Uterus (tissue), 4 donors: ENCODE measurements around the gene S100A16. TPM values are rescaled to one million over a fixed set of nuclear protein-coding genes. Genes with fewer than 3 reads are reported as not detected.
"Not testable (repeated sequence)": the region's sequence is repeated elsewhere in the genome, so short reads cannot be mapped to it uniquely, and the experiment has no call there.

Experiments used
- DNase-seq, 2 donors: peaks; one replicate each; pipeline ENCODE4 v3.0.0-alpha.2; 2019 to 2020
- H3K27ac ChIP-seq, 2 donors: fragments of 200-600 bp; sonication (generic); 1 replicate in 1 of 2; 2 replicates in 1 of 2; pipeline ENCODE4 v1.5.1; 2016 to 2018
- H3K27me3 ChIP-seq, 2 donors: fragments of 200-600 bp; sonication (generic); one replicate each; pipeline ENCODE4 v1.5.1; 2018 to 2019; ENCODE audit warnings: control low read depth in 1 of 2
- H3K36me3 ChIP-seq, 2 donors: fragments of 200-600 bp; sonication (generic); one replicate each; pipeline ENCODE4 v1.5.1; 2019; ENCODE audit warnings: control low read depth in 1 of 2
- H3K4me1 ChIP-seq, 2 donors: fragments of 200-600 bp; sonication (generic); one replicate each; pipeline ENCODE4 v1.5.1; 2018 to 2019; ENCODE audit warnings: control low read depth in 1 of 2
- H3K4me3 ChIP-seq, 2 donors: fragments of 200-600 bp; sonication (generic); 1 replicate in 1 of 2; 2 replicates in 1 of 2; pipeline ENCODE4 v1.5.1; 2018 to 2019; ENCODE audit warnings: mild to moderate bottlenecking in 1 of 2
- H3K9me3 ChIP-seq, 2 donors: fragments of 200-600 bp; sonication (generic); one replicate each; pipeline ENCODE4 v1.5.1; 2019; ENCODE audit warnings: control low read depth in 1 of 2
- POLR2A ChIP-seq, 2 donors: fragments of 450-650 bp; IDR thresholded peaks; one replicate each; pipeline ENCODE4 v1.6.1; 2016; ENCODE audit warnings: antibody characterized with exemption in 2 of 2, mild to moderate bottlenecking in 1 of 2, moderate library complexity in 1 of 2
- intact Hi-C: fragments of 100-400 bp; cut with DNase I; formaldehyde crosslinking; loops from one replicate; pipeline ENCODE4 v1.15.1; 2023; ENCODE audit warnings: low total_unique reads
- total RNA-seq, 4 donors: library from RNA; depleted of rRNA in 3 of 4; stranded (reverse); fragments of >200 nt in 3 of 4; gene quantifications; one replicate each; pipeline versions ENCODE4 v1.1.0 to v1.2.4, GENCODE V29; 2014 to 2023
- TF ChIP-seq, protein P1 (sequence below), 4 experiments: fragments of 200-600 bp in 2 of 4; fragments of 450-650 bp in 2 of 4; sonication (generic) in 2 of 4; IDR thresholded peaks; one replicate each; pipeline ENCODE4 v1.5.1; 2016 to 2019; ENCODE audit warnings: antibody characterized with exemption in 4 of 4, mild to moderate bottlenecking in 2 of 4, moderate library complexity in 1 of 4
- donor health status: DM: yes; HTN: yes; CAD: no.

S100A16 gene
- total RNA-seq, 4 donors from 2014 or later: 57.4 to 122 (median 72.1) TPM

- TF ChIP-seq, protein P1, sequence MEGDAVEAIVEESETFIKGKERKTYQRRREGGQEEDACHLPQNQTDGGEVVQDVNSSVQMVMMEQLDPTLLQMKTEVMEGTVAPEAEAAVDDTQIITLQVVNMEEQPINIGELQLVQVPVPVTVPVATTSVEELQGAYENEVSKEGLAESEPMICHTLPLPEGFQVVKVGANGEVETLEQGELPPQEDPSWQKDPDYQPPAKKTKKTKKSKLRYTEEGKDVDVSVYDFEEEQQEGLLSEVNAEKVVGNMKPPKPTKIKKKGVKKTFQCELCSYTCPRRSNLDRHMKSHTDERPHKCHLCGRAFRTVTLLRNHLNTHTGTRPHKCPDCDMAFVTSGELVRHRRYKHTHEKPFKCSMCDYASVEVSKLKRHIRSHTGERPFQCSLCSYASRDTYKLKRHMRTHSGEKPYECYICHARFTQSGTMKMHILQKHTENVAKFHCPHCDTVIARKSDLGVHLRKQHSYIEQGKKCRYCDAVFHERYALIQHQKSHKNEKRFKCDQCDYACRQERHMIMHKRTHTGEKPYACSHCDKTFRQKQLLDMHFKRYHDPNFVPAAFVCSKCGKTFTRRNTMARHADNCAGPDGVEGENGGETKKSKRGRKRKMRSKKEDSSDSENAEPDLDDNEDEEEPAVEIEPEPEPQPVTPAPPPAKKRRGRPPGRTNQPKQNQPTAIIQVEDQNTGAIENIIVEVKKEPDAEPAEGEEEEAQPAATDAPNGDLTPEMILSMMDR (IDR thresholded peaks at IDR 0.05): no peak
- TF ChIP-seq POLR2A (IDR thresholded peaks at IDR 0.05): no peak
- no peaks in the 10 kb centered on the region for H3K36me3 ChIP-seq
- no peak overlapping the region for H3K4me3 ChIP-seq
- H3K4me1 ChIP-seq: peaks cover 5 to 12% of the 10 kb centered on the region in 2 donors
- H3K27ac ChIP-seq: no peak overlapping the region
- H3K9me3 ChIP-seq: no peaks in the 10 kb centered on the region
- intact Hi-C loops: no loop called here
- peak in 1 of 2 donors; percentile 8 for DNase-seq
- no peaks in the 10 kb centered on the region for H3K27me3 ChIP-seq
Measured at GRCh38 chr1:153563991-153564390, 48.9 kb downstream of the S100A16 start.

GRCh38 chr1:153563483-153563901 lies 49.4 kb downstream of the S100A16 start:
- TF ChIP-seq, protein P1 (IDR thresholded peaks at IDR 0.05): no peak
- TF ChIP-seq POLR2A (IDR thresholded peaks at IDR 0.05): no peak
- intact Hi-C loops: no loop called here
- Histone ChIP-seq H3K36me3 (no peaks in the 10 kb centered on the region), H3K9me3 (no peaks in the 10 kb centered on the region), H3K4me1 (peaks cover 5 to 12% of the 10 kb centered on the region in 2 donors), H3K27me3 (no peaks in the 10 kb centered on the region), H3K4me3 (no peak overlapping the region), H3K27ac (no peak overlapping the region)
- DNase-seq: peak in 1 of 2 donors; percentile 12

DNA sequence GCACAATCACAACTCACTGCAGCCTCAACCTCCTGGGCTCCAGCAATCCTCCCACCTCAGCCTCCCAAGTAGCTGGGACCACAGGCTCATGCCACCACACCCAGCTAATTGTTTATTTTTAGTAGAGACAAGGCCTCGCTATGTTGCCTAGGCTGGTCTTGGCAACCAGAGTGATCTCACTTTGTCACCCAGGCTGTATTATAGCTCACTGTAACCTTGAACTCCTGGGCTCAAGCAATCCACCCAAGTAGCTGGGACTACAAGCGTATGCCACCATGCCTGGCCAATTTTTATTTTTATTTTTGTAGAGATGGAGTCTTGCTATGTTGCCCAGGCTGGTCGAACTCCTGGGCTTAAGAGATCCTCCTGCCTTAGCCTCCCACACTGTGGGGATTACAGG lies 50.9 kb downstream of the S100A16 start:
- DNase-seq, H3K4me1 ChIP-seq, H3K4me3 ChIP-seq, H3K9me3 ChIP-seq, H3K27me3 ChIP-seq, H3K27ac ChIP-seq, intact Hi-C loops, H3K36me3 ChIP-seq: not testable (repeated sequence)

GRCh38 chr1:153561466-153561985 lies 51.4 kb downstream of the S100A16 start:
- intact Hi-C loops: no loop called here
- Histone ChIP-seq H3K4me3 (no peak overlapping the region), H3K4me1 (peaks cover 0 to 4% of the 10 kb centered on the region in 2 donors), H3K27me3 (no peaks in the 10 kb centered on the region), H3K27ac (no peak overlapping the region), H3K36me3 (no peaks in the 10 kb centered on the region), H3K9me3 (no peaks in the 10 kb centered on the region)
- DNase-seq: no peak
- TF ChIP-seq, protein P1 (IDR thresholded peaks at IDR 0.05): no peak
- TF ChIP-seq POLR2A (IDR thresholded peaks at IDR 0.05): no peak

DNA sequence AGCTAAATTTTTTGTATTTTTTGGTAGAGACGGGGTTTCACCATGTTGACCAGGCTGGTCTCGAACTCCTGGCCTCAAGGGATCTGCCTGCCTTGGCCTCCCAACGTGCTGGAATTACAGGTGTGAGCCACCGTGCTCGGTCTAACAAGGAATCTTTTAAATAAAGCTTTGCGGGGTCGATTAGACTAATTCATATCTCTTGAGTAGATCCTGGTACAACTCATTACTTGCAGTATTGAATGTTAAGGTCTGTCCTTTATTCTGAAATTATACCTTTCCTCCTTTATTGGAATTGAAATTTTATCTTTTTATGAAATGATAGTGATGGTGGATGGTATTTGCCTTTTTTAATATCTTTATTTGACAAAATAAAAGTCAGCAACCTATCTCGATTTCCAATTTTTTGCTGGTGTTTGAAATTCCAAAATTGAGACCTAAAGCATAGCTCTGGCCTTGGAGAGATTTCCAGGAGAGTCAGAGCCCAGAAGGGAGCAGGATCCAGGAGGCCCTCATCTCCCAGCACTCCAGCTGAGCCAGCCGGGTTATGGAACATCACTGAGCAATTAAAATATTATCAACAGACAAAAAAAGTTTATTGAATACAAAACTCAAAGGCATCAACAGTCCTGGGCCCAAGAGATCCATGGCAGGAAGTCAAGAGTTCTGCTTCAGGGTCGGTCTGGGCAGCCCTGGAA lies 52.0 kb downstream of the S100A16 start:
- Histone ChIP-seq H3K27me3 (no peaks in the 10 kb centered on the region), H3K36me3 (no peaks in the 10 kb centered on the region), H3K4me3 (no peak overlapping the region), H3K27ac (no peak overlapping the region), H3K4me1 (no peaks in the 10 kb centered on the region), H3K9me3 (no peaks in the 10 kb centered on the region)
- intact Hi-C loops: no loop called here
- no peak for TF ChIP-seq POLR2A (IDR thresholded peaks at IDR 0.05)
- TF ChIP-seq, protein P1 (IDR thresholded peaks at IDR 0.05): no peak
- no peak for DNase-seq
